T-cell (primary cell): ENCODE results near the gene LINC00237. TPM values are rescaled to one million over a fixed set of nuclear protein-coding genes. Genes with fewer than 3 reads are reported as not detected.

ENCODE experiments used
- ATAC-seq, 4 experiments: fragments of 200-7000 bp in 3 of 4; fragments of 150-1000 bp in 1 of 4; cut with Tn5 transposase; replicated peaks in 1 of 4; 1 replicate in 3 of 4; 2 replicates in 1 of 4; pipeline ENCODE4 v1.10.0; 2021; ENCODE audit warnings: moderate library complexity in 3 of 4, mild to moderate bottlenecking in 2 of 4, moderate number of reproducible peaks in 1 of 4
- CTCF ChIA-PET, 2 donors: fragments of 300-600 bp; sonication (Branson Sonifier 250); formaldehyde crosslinking; loops; one replicate each; lab custom pipeline; 2022; ENCODE audit warnings: antibody characterized with exemption in 2 of 2; lab: Charles Lee
- POLR2A ChIA-PET, 2 donors: fragments of 300-600 bp; sonication (Branson Sonifier 250); formaldehyde crosslinking; loops; one replicate each; lab custom pipeline; 2022; ENCODE audit warnings: antibody characterized with exemption in 2 of 2; lab: Charles Lee
- DNase-seq, 35 experiments: peaks; one replicate each; pipeline versions ENCODE4 v3.0.0 to v3.0.0-alpha.2; 2013 to 2023
- H3K27ac ChIP-seq: one replicate; pipeline ENCODE4 v1.5.1; 2013; ENCODE audit warnings: low read length
- H3K27me3 ChIP-seq, 2 experiments: replicated peaks in 1 of 2; 1 replicate in 1 of 2; 2 replicates in 1 of 2; pipeline versions ENCODE4 v1.6.1 to v1.7.0; 2013; ENCODE audit warnings: low read length in 1 of 2, mixed read lengths in 1 of 2; ENCODE audit not compliant: control insufficient read depth in 2 of 2, insufficient read depth in 2 of 2; ENCODE audit errors: extremely low read depth in 1 of 2
- H3K36me3 ChIP-seq, 2 donors: 1 replicate in 1 of 2; 2 replicates in 1 of 2; pipeline versions ENCODE4 v1.6.1 to v1.7.0; 2013; ENCODE audit warnings: low read length in 1 of 2; ENCODE audit not compliant: control insufficient read depth in 2 of 2, insufficient read depth in 1 of 2; ENCODE audit errors: extremely low read depth in 1 of 2
- H3K4me1 ChIP-seq, 2 experiments: 1 replicate in 1 of 2; 2 replicates in 1 of 2; pipeline versions ENCODE4 v1.6.1 to v1.7.0; 2013; ENCODE audit warnings: low read length in 2 of 2, mixed read lengths in 1 of 2; ENCODE audit not compliant: insufficient read depth in 2 of 2, control insufficient read depth in 1 of 2; ENCODE audit errors: extremely low read depth in 1 of 2
- H3K4me3 ChIP-seq, 2 donors: 1 replicate in 1 of 2; 2 replicates in 1 of 2; pipeline versions ENCODE4 v1.5.1 to v1.7.0; 2013; ENCODE audit warnings: mild to moderate bottlenecking in 2 of 2, low read length in 1 of 2, moderate library complexity in 1 of 2; ENCODE audit not compliant: control insufficient read depth in 1 of 2; ENCODE audit errors: extremely low read depth in 1 of 2
- H3K9me3 ChIP-seq: 2 replicates; pipeline ENCODE4 v1.7.0; 2013
- H3K27ac Mint-ChIP-seq, 2 donors: one replicate each; pipeline ENCODE4 v1.8.0; 2020 to 2021; ENCODE audit warnings: mild to moderate bottlenecking in 2 of 2, mixed read lengths in 2 of 2
- H3K27me3 Mint-ChIP-seq, 2 donors: one replicate each; pipeline ENCODE4 v1.8.0; 2021 to 2022; ENCODE audit warnings: mixed read lengths in 2 of 2
- H3K36me3 Mint-ChIP-seq: one replicate; pipeline ENCODE4 v1.8.0; 2021; ENCODE audit warnings: mixed read lengths
- H3K4me1 Mint-ChIP-seq, 3 donors: one replicate each; pipeline ENCODE4 v1.8.0; 2020 to 2022; ENCODE audit warnings: mixed read lengths in 3 of 3, mild to moderate bottlenecking in 1 of 3
- H3K4me3 Mint-ChIP-seq, 3 donors: one replicate each; pipeline ENCODE4 v1.8.0; 2020 to 2022; ENCODE audit warnings: mild to moderate bottlenecking in 3 of 3, mixed read lengths in 3 of 3, moderate library complexity in 3 of 3
- H3K9me3 Mint-ChIP-seq, 3 donors: one replicate each; pipeline ENCODE4 v1.8.0; 2020 to 2022; ENCODE audit warnings: mixed read lengths in 3 of 3
- WGBS: methylation state at CpG from one replicate; pipeline ENCODE4 v1.1.5; 2013; ENCODE audit warnings: missing lambda C conversion rate; ENCODE audit not compliant: insufficient coverage; 5-methylcytosine and 5-hydroxymethylcytosine counted together
- total RNA-seq, 35 experiments: library from RNA in 6 of 35; stranded (reverse) in 6 of 35; fragments of 120-200 nt in 1 of 35; gene quantifications; one replicate each; pipeline versions ENCODE4 v1.2.1 to v1.2.4 and lab custom pipeline; 2013 to 2026

LINC00237 gene
- total RNA-seq, 5 donors from 2014 or later (not counting 1 experiment from before 2014, with no cell fraction given) = not detected

DNA sequence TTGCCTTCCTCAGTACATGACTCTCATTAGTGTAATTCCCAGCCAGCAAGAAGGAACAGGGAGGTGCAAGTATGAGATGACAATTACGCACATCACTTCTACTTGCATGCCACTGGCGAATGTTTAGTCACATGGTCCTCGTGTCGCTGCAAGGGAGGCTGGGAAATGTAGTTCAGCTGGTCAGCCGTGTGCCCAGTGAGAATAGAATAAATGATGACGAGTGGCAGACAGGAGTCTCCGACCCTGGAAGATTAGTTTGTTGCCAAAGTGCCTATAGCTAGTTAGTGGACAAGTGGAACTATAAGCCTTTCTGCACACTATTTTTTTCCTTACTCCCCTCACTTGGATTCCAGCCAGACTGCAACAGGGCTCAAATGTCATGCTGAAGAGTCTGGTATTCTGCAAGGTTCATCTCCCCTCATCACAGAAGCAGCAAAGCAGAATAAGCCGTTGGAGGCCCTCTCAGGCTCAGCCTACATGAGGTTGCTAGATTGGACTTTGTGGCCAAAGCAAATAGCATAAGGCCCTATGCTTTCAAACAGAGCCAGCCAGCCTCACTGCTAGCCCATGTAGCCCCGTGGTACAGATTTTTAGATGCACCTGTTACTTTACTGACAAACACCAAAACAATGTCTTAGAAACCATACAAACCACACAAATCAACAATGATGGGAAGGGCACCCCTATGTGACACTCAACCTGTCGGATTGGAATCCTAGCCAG, 9.7 kb downstream of the LINC00237 start:
- DNase-seq (peak in 1 of 35 experiments; percentile 35), ATAC-seq (no peak)
- no peaks in the 10 kb centered on the region for H3K9me3 ChIP-seq
- 50% methylated on average over 2 of the region's 10 CpGs for WGBS
- no peak overlapping the region for H3K4me3 ChIP-seq
- peaks cover 15 to 24% (median 18%) of the 10 kb centered on the region in 3 donors for H3K4me1 Mint-ChIP-seq
- no peaks in the 10 kb centered on the region for H3K36me3 Mint-ChIP-seq
- H3K4me3 Mint-ChIP-seq = no peak overlapping the region
- no peak overlapping the region for H3K27ac ChIP-seq
- H3K27me3 Mint-ChIP-seq = peaks cover 80 to 85% of the 10 kb centered on the region in 2 donors
- ChIA-PET CTCF (no interaction called here), POLR2A (no interaction called here)
- H3K4me1 ChIP-seq = peaks cover 5 to 22% of the 10 kb centered on the region in 2 experiments
- no peaks in the 10 kb centered on the region for H3K9me3 Mint-ChIP-seq
- peaks cover 40 to 43% of the 10 kb centered on the region in 2 experiments for H3K27me3 ChIP-seq
- no peaks in the 10 kb centered on the region for H3K36me3 ChIP-seq
- no peak overlapping the region for H3K27ac Mint-ChIP-seq

DNA sequence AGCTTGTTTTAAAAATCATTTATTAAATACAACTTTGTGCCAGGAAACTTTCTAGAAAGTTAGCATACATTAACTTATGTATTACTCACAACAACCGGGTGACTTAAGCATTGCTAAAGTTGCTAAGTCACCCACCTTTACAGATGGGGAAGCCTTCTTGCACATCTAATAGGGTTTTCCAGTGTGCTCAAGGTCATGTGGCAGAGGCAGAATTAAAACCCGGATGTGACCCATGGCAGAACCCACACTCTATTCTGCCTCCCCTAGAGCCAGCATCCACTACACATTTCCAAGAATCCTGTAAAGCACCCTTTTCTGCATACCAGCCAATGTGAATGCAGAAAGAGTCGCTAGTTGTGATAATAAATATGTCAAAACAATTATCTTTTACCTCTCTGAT, 13.4 kb downstream of the LINC00237 start:
- DNase-seq (no peak), ATAC-seq (no peak)
- no CpG with 5 or more reads among the region's 3 CpGs for WGBS
- Mint-ChIP-seq H3K27ac (no peak overlapping the region), H3K36me3 (no peaks in the 10 kb centered on the region), H3K4me1 (no peaks in the 10 kb centered on the region), H3K4me3 (no peak overlapping the region), H3K9me3 (no peaks in the 10 kb centered on the region), H3K27me3 (peaks cover 87 to 88% of the 10 kb centered on the region in 2 donors)
- Histone ChIP-seq H3K4me3 (no peak overlapping the region), H3K27ac (no peak overlapping the region), H3K4me1 (no peaks in the 10 kb centered on the region), H3K27me3 (peaks cover 23 to 41% of the 10 kb centered on the region in 2 experiments), H3K9me3 (no peaks in the 10 kb centered on the region), H3K36me3 (no peaks in the 10 kb centered on the region)
- ChIA-PET POLR2A (no interaction called here), CTCF (no interaction called here)

DNA sequence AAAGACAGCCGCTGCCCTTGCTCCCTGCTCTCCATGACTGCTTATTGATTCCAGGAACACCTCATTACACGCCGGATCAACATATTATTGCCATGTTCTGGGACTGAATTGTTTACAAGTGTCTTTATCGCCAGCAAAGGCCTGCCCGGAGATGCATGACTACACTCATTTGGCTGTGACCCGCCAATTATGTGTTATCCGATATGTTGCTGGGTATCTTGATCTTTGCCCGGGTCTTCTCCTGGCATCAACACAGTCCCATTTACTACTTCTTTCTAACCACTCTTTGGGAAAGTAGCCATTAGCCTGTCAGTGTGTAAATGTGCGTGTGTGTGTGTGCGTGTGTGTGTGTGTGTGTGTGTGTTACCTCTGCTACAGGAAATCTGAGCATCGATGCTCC, 15.4 kb downstream of the LINC00237 start:
- no peaks in the 10 kb centered on the region for H3K4me1 Mint-ChIP-seq
- Histone ChIP-seq H3K9me3 (no peaks in the 10 kb centered on the region), H3K4me3 (no peak overlapping the region), H3K36me3 (no peaks in the 10 kb centered on the region), H3K4me1 (no peaks in the 10 kb centered on the region), H3K27me3 (peaks cover 15 to 27% of the 10 kb centered on the region in 2 experiments), H3K27ac (no peak overlapping the region)
- ATAC-seq (no peak), DNase-seq (no peak)
- POLR2A ChIA-PET = no interaction called here
- H3K27me3 Mint-ChIP-seq = peaks cover 76 to 77% of the 10 kb centered on the region in 2 donors
- WGBS = 93% methylated on average over 6 of the region's 11 CpGs
- no peak overlapping the region for H3K27ac Mint-ChIP-seq
- no peak overlapping the region for H3K4me3 Mint-ChIP-seq
- H3K9me3 Mint-ChIP-seq = no peaks in the 10 kb centered on the region
- no peaks in the 10 kb centered on the region for H3K36me3 Mint-ChIP-seq
- CTCF ChIA-PET = no interaction called here

DNA sequence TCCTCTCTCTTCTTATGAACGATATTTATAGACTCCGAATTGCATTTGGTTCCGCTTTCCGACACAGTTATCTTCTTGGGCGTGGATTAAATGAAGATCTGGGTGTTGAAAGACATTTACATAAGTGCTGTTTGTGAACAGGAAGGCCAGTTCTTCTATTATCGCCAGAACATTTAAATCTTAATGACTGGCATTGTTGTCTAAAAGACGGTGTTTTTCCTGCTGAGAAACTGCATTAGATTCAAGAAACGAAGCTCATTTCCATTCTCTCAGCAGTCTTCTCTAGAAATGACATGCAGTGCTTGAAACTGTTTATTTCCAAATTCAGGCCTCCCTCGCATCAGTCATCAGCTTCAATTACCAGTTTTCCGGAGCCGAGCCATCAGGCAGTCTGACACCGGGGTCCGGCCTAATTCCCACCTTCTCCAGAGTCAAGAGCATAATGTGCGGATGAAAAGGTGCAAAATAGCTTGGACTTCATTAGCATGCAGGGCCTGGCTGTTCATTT, 16.0 kb downstream of the LINC00237 start:
- Mint-ChIP-seq H3K9me3 (no peaks in the 10 kb centered on the region), H3K27ac (no peak overlapping the region), H3K4me1 (no peaks in the 10 kb centered on the region), H3K4me3 (no peak overlapping the region), H3K36me3 (no peaks in the 10 kb centered on the region), H3K27me3 (peaks cover 73 to 75% of the 10 kb centered on the region in 2 donors)
- WGBS = 31% methylated on average over 4 of the region's 14 CpGs
- no peak for ATAC-seq
- H3K27me3 ChIP-seq = peaks cover 15 to 25% of the 10 kb centered on the region in 2 experiments
- no peaks in the 10 kb centered on the region for H3K9me3 ChIP-seq
- H3K4me1 ChIP-seq = no peaks in the 10 kb centered on the region
- no peak for DNase-seq
- H3K4me3 ChIP-seq = no peak overlapping the region
- ChIA-PET POLR2A (no interaction called here), CTCF (interaction anchor here in 1 of 2 donors (0.6 kb wide), 1 partner anchor 11 kb away, joined by 3 read pairs; no protein-coding TSS in a partner anchor)
- no peak overlapping the region for H3K27ac ChIP-seq
- no peaks in the 10 kb centered on the region for H3K36me3 ChIP-seq

DNA sequence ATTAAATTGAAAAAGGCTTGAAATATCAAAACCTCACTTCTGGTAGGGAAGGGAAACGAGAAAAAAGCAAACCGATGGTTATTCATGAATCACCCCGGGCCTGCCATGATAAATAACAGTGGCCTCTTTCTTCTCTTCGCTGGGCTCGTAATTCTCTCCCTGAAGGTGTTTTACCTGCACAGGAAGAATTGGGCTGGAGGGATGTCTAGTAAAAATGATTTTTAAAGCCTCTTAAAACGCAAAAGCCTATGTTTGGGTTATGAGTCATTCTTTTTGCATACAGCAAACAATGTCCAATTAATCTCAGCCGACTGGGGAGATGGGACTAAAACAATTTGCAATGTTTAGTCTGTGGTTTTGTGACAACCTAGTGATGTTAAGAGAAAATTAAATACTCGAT, 16.8 kb downstream of the LINC00237 start:
- peaks cover 9 to 24% of the 10 kb centered on the region in 2 experiments for H3K27me3 ChIP-seq
- no peak overlapping the region for H3K4me3 ChIP-seq
- 55% methylated on average over 4 of the region's 8 CpGs for WGBS
- DNase-seq (no peak), ATAC-seq (no peak)
- H3K9me3 ChIP-seq = no peaks in the 10 kb centered on the region
- H3K27ac ChIP-seq = no peak overlapping the region
- no peaks in the 10 kb centered on the region for H3K4me1 ChIP-seq
- Mint-ChIP-seq H3K4me3 (no peak overlapping the region), H3K36me3 (no peaks in the 10 kb centered on the region), H3K4me1 (no peaks in the 10 kb centered on the region), H3K27ac (no peak overlapping the region), H3K27me3 (peaks cover 70 to 78% of the 10 kb centered on the region in 2 donors), H3K9me3 (no peaks in the 10 kb centered on the region)
- CTCF ChIA-PET = no interaction called here
- no peaks in the 10 kb centered on the region for H3K36me3 ChIP-seq
- POLR2A ChIA-PET = no interaction called here

DNA sequence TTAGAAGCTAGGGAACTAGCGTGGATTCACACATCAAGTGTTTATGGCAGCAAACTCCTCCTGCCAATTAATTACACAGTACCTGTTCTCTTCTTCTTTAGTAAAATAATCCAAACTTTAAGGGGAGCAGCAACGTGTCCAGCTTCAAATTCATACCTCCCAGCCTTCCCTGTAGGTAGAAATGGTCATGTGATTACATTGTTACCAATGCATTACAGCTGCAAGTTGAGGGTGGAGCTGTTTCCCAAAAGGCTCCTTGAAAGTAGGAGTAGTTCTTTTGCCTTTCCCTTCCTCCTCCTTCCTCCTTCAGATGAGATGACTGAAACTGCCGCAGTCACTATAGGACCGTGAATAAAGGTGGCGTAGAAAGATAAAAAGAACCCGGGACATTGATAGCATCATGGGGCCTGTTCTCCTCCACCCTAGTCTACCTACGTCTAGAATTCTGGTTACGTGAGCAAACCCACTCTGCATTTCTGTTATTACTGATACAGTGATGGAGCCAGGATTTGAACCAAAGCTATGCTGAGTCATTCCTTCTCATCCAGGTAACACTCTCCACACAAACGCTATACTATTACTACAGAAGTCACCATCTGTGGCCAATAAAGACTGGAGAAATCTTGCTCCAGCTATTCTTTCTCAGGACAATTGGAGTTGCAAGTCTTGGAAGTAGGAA, 18.2 kb downstream of the LINC00237 start:
- POLR2A ChIA-PET = no interaction called here
- CTCF ChIA-PET = no interaction called here
- Histone ChIP-seq H3K27me3 (peaks cover 9 to 20% of the 10 kb centered on the region in 2 experiments), H3K9me3 (no peaks in the 10 kb centered on the region), H3K4me3 (no peak overlapping the region), H3K36me3 (no peaks in the 10 kb centered on the region), H3K27ac (no peak overlapping the region), H3K4me1 (no peaks in the 10 kb centered on the region)
- H3K36me3 Mint-ChIP-seq = no peaks in the 10 kb centered on the region
- no peak for ATAC-seq
- no peaks in the 10 kb centered on the region for H3K4me1 Mint-ChIP-seq
- no peak overlapping the region for H3K27ac Mint-ChIP-seq
- peaks cover 64 to 71% of the 10 kb centered on the region in 2 donors for H3K27me3 Mint-ChIP-seq
- 60% methylated on average over 1 of the region's 9 CpGs for WGBS
- H3K9me3 Mint-ChIP-seq = no peaks in the 10 kb centered on the region
- no peak for DNase-seq
- H3K4me3 Mint-ChIP-seq = no peak overlapping the region
